ENCODE measurements around the gene ZMAT3. TPM values are rescaled to one million over a fixed set of nuclear protein-coding genes. Genes with fewer than 3 reads are reported as not detected.

ZMAT3 gene
- total and polyA plus RNA-seq, 3 donors from 2014 or later, result 6.4 to 13.3 (median 12.3) TPM

- intact Hi-C loops (cut with DNase I; ENCODE audit: low total_unique reads), result no loop called here
- TF ChIP-seq POLR2A (IDR thresholded peaks at IDR 0.05) (no peak), CTCF (IDR thresholded peaks at IDR 0.05) (peak; percentile 79 to 82 (median 80))
- no peaks in the 10 kb centered on the region for H3K4me1 ChIP-seq
- no peak overlapping the region for H3K27ac ChIP-seq
- H3K27me3 ChIP-seq, result no peaks in the 10 kb centered on the region
- WGBS, 2 donors, result 14 to 25% methylated on average over 1 of the region's 1 CpG
- H3K36me3 ChIP-seq (ENCODE audit: low read depth, missing control alignments), result no peaks in the 10 kb centered on the region
- no peaks in the 10 kb centered on the region for H3K9me3 ChIP-seq
- DNase-seq, result peak; percentile 66
- no peak overlapping the region for H3K4me3 ChIP-seq
These were observed 56.0 kb downstream of the ZMAT3 start for GRCh38 chr3:179015551-179016020.

- Histone ChIP-seq H3K27ac (no peak overlapping the region), H3K27me3 (no peaks in the 10 kb centered on the region), H3K4me3 (no peak overlapping the region), H3K4me1 (no peaks in the 10 kb centered on the region), H3K9me3 (no peaks in the 10 kb centered on the region), H3K36me3 (ENCODE audit: low read depth, missing control alignments) (no peaks in the 10 kb centered on the region)
- WGBS, 2 donors, result 88 to 89% methylated on average over 2 of the region's 2 CpGs
- TF ChIP-seq CTCF (IDR thresholded peaks at IDR 0.05) (no peak), POLR2A (IDR thresholded peaks at IDR 0.05) (no peak)
- intact Hi-C loops (cut with DNase I; ENCODE audit: low total_unique reads), result no loop called here
- DNase-seq, result no peak
These were observed 65.9 kb downstream of the ZMAT3 start for GRCh38 chr3:179005706-179006105.

GRCh38 chr3:179005213-179005612 is 66.4 kb downstream of the ZMAT3 start:
- Histone ChIP-seq H3K4me1 (no peaks in the 10 kb centered on the region), H3K27me3 (no peaks in the 10 kb centered on the region), H3K36me3 (ENCODE audit: low read depth, missing control alignments) (no peaks in the 10 kb centered on the region), H3K4me3 (no peak overlapping the region), H3K27ac (no peak overlapping the region), H3K9me3 (no peaks in the 10 kb centered on the region)
- intact Hi-C loops (cut with DNase I; ENCODE audit: low total_unique reads), result no loop called here
- no peak for DNase-seq
- no peak for TF ChIP-seq CTCF (IDR thresholded peaks at IDR 0.05)
- 92 to 97% methylated on average over 4 of the region's 4 CpGs for WGBS, 2 donors

GRCh38 chr3:179000659-179001058 is 71.0 kb downstream of the ZMAT3 start:
- 83 to 94% methylated on average over 2 to 3 of the region's 3 CpGs for WGBS, 2 donors
- TF ChIP-seq POLR2A (IDR thresholded peaks at IDR 0.05) (no peak), CTCF (IDR thresholded peaks at IDR 0.05) (no peak)
- Histone ChIP-seq H3K27me3 (no peaks in the 10 kb centered on the region), H3K27ac (no peak overlapping the region), H3K4me3 (no peak overlapping the region), H3K4me1 (no peaks in the 10 kb centered on the region), H3K36me3 (ENCODE audit: low read depth, missing control alignments) (no peaks in the 10 kb centered on the region), H3K9me3 (no peaks in the 10 kb centered on the region)
- DNase-seq, result no peak
- intact Hi-C loops (cut with DNase I; ENCODE audit: low total_unique reads), result no loop called here

GRCh38 chr3:179000144-179000543 is 71.5 kb downstream of the ZMAT3 start:
- intact Hi-C loops (cut with DNase I; ENCODE audit: low total_unique reads), result no loop called here
- TF ChIP-seq CTCF (IDR thresholded peaks at IDR 0.05) (no peak), POLR2A (IDR thresholded peaks at IDR 0.05) (no peak)
- no peak for DNase-seq
- Histone ChIP-seq H3K27me3 (no peaks in the 10 kb centered on the region), H3K9me3 (no peaks in the 10 kb centered on the region), H3K36me3 (ENCODE audit: low read depth, missing control alignments) (no peaks in the 10 kb centered on the region), H3K27ac (no peak overlapping the region), H3K4me3 (no peak overlapping the region), H3K4me1 (no peaks in the 10 kb centered on the region)
